Parathyroid adenoma (tissue), 2 donors: ENCODE data around the gene KNCN.

Source experiments
- H2AFZ ChIP-seq: fragments of 300-600 bp; sonication (generic); one replicate; pipeline ENCODE4 v1.7.0; 2017; ENCODE audit warnings: antibody characterized with exemption, mild to moderate bottlenecking
- H3K27ac ChIP-seq: fragments of 300-600 bp; sonication (generic); one replicate; pipeline ENCODE4 v1.7.0; 2017
- H3K27me3 ChIP-seq: fragments of 300-600 bp; sonication (generic); one replicate; pipeline ENCODE4 v1.7.0; 2017; ENCODE audit warnings: low read length; ENCODE audit not compliant: control insufficient read depth, insufficient read depth
- H3K36me3 ChIP-seq: fragments of 300-600 bp; sonication (generic); one replicate; pipeline ENCODE4 v1.7.0; 2017; ENCODE audit warnings: low read length; ENCODE audit not compliant: control insufficient read depth, insufficient read depth
- H3K4me1 ChIP-seq: fragments of 300-600 bp; sonication (generic); one replicate; pipeline ENCODE4 v1.7.0; 2017; ENCODE audit warnings: control low read depth
- H3K4me2 ChIP-seq: fragments of 300-600 bp; sonication (generic); one replicate; pipeline ENCODE4 v1.7.0; 2017; ENCODE audit warnings: low read length
- H3K4me3 ChIP-seq: fragments of 300-600 bp; sonication (generic); one replicate; pipeline ENCODE4 v1.7.0; 2017; ENCODE audit warnings: low read depth, low read length
- H3K79me2 ChIP-seq: fragments of 300-600 bp; sonication (generic); one replicate; pipeline ENCODE4 v1.7.0; 2017; ENCODE audit warnings: control low read depth
- H3K9ac ChIP-seq: fragments of 300-600 bp; sonication (generic); one replicate; pipeline ENCODE4 v1.7.0; 2017; ENCODE audit warnings: mild to moderate bottlenecking
- H3K9me3 ChIP-seq: fragments of 300-600 bp; sonication (generic); one replicate; pipeline ENCODE4 v1.7.0; 2017; ENCODE audit warnings: low read length; ENCODE audit not compliant: control insufficient read depth
- CTCF ChIP-seq: fragments of 300-600 bp; sonication (generic); IDR thresholded peaks from one replicate; pipeline ENCODE4 v1.7.0; 2017; ENCODE audit warnings: antibody characterized with exemption, mild to moderate bottlenecking
- donor health status: primary hyperparathyroidism.

Gene KNCN

DNA sequence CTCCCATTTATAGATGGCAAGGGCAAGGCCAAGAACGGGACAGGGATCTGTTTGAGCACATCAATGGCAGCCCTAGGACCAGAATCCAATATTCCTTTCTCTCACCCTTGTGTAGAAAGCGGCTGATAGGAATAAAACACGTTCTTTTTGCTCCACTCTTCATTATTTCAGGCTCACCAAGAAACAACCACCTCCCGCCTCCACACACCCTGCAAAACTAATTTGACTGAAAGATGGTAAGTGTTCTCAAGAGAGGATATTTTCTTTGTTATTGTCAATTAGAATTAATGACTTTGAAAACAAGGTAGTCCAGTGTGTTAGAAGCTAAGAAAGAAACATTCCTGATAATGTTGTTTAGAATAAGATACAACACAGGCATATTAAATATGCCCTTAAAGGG, 11.9 kb upstream of the KNCN start:
- H3K9me3 ChIP-seq: no peaks in the 10 kb centered on the region
- H3K27me3 ChIP-seq: no peaks in the 10 kb centered on the region
- H3K4me3 ChIP-seq: no peak overlapping the region
- no peaks in the 10 kb centered on the region for H3K79me2 ChIP-seq
- no peak overlapping the region for H3K27ac ChIP-seq
- no peak overlapping the region for H2AFZ ChIP-seq
- no peak overlapping the region for H3K4me2 ChIP-seq
- H3K36me3 ChIP-seq: no peaks in the 10 kb centered on the region
- no peak for TF ChIP-seq CTCF
- no peak overlapping the region for H3K9ac ChIP-seq
- no peaks in the 10 kb centered on the region for H3K4me1 ChIP-seq

DNA sequence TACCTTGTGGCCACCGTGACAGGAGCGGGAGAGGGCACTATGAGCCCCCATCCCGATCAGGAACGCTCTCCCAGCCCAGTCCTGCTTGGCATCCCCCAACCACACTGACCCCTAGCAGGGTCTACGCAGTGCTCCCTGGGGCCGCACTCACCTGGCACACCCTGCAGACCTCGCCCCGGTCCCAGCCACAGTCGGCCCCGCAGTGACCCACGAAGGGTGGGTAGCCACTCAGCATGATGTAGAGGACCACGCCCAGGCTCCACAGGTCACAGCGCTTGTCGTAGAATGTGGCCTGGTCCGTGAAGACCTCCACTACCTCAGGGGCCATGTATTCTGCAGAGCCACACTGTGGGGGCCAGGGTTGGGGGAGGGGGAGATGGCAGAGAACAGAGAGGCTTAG, 11.1 kb upstream of the KNCN start:
- no peak overlapping the region for H3K9ac ChIP-seq
- H3K27me3 ChIP-seq: no peaks in the 10 kb centered on the region
- H3K4me1 ChIP-seq: no peaks in the 10 kb centered on the region
- no peak overlapping the region for H3K4me3 ChIP-seq
- no peak overlapping the region for H3K27ac ChIP-seq
- H2AFZ ChIP-seq: no peak overlapping the region
- no peaks in the 10 kb centered on the region for H3K79me2 ChIP-seq
- TF ChIP-seq CTCF: no peak
- H3K4me2 ChIP-seq: no peak overlapping the region
- H3K9me3 ChIP-seq: no peaks in the 10 kb centered on the region
- no peaks in the 10 kb centered on the region for H3K36me3 ChIP-seq

- H3K79me2 ChIP-seq: no peaks in the 10 kb centered on the region
- no peaks in the 10 kb centered on the region for H3K9me3 ChIP-seq
- no peak overlapping the region for H3K27ac ChIP-seq
- H3K4me1 ChIP-seq: no peaks in the 10 kb centered on the region
- no peak overlapping the region for H3K4me2 ChIP-seq
- H2AFZ ChIP-seq: no peak overlapping the region
- no peaks in the 10 kb centered on the region for H3K36me3 ChIP-seq
- no peaks in the 10 kb centered on the region for H3K27me3 ChIP-seq
- TF ChIP-seq CTCF: no peak
- H3K9ac ChIP-seq: no peak overlapping the region
- no peak overlapping the region for H3K4me3 ChIP-seq
Measured at GRCh38 chr1:46558966-46559365, 7.5 kb upstream of the KNCN start.

GRCh38 chr1:46558141-46558963, 6.9 kb upstream of the KNCN start:
- Histone ChIP-seq H2AFZ (no peak overlapping the region), H3K27me3 (no peaks in the 10 kb centered on the region), H3K4me2 (no peak overlapping the region), H3K9me3 (no peaks in the 10 kb centered on the region), H3K4me1 (no peaks in the 10 kb centered on the region), H3K36me3 (no peaks in the 10 kb centered on the region), H3K79me2 (no peaks in the 10 kb centered on the region), H3K9ac (no peak overlapping the region), H3K27ac (no peak overlapping the region), H3K4me3 (no peak overlapping the region)
- no peak for TF ChIP-seq CTCF

DNA sequence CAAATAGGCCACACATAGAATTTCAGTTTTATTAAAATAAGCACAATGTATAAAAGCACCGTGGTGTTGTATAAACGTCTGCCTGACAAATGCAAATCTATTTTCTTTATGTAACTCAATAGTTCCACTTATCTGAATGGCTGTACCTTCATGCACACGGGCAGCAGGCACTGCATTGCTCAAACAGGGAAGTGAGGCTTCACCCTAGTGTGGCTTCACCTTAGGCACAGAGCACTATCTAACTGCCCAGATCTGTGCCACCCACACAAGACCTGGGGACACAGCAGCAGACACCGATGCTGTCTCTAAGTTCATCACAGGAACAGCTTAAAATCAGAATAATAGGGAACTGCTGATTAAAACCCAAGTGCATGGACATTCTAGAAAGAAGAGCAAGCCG, 6.0 kb upstream of the KNCN start:
- no peak overlapping the region for H2AFZ ChIP-seq
- no peaks in the 10 kb centered on the region for H3K27me3 ChIP-seq
- no peaks in the 10 kb centered on the region for H3K79me2 ChIP-seq
- H3K9me3 ChIP-seq: no peaks in the 10 kb centered on the region
- no peaks in the 10 kb centered on the region for H3K4me1 ChIP-seq
- no peak overlapping the region for H3K9ac ChIP-seq
- TF ChIP-seq CTCF: no peak
- H3K27ac ChIP-seq: no peak overlapping the region
- H3K36me3 ChIP-seq: no peaks in the 10 kb centered on the region
- H3K4me3 ChIP-seq: no peak overlapping the region
- H3K4me2 ChIP-seq: no peak overlapping the region
